ENCODE results near the gene ADAMTS18. TPM values are rescaled to one million over a fixed set of nuclear protein-coding genes. Genes with fewer than 3 reads are reported as not detected.

ADAMTS18 gene
- total RNA-seq, 2 experiments from 2014 or later = not detected

- H3K36me3 Mint-ChIP-seq (ENCODE audit: low read depth) = no peaks in the 10 kb centered on the region
- H3K27ac Mint-ChIP-seq = no peak overlapping the region
- intact Hi-C loops (cut with micrococcal nuclease) = no loop called here
- TF ChIP-seq CTCF (IDR thresholded peaks at IDR 0.05) = no peak
- DNase-seq (no peak), ATAC-seq (no peak)
- no peaks in the 10 kb centered on the region for H3K4me1 Mint-ChIP-seq (ENCODE audit: low read depth)
- H3K27me3 Mint-ChIP-seq = peaks cover 31% of the 10 kb centered on the region
- CTCF ChIA-PET = no interaction called here
- no peak overlapping the region for H3K4me3 Mint-ChIP-seq
- H3K9me3 Mint-ChIP-seq = no peaks in the 10 kb centered on the region
- POLR2A ChIA-PET = no interaction called here
Observed at GRCh38 chr16:77437859-77438258, 3.0 kb upstream of the ADAMTS18 start.

GRCh38 chr16:77435272-77435820, 512 bp upstream of the ADAMTS18 start:
- Mint-ChIP-seq H3K4me3 (no peak overlapping the region), H3K4me1 (ENCODE audit: low read depth) (no peaks in the 10 kb centered on the region), H3K9me3 (no peaks in the 10 kb centered on the region), H3K27me3 (peaks cover 35% of the 10 kb centered on the region), H3K36me3 (ENCODE audit: low read depth) (no peaks in the 10 kb centered on the region), H3K27ac (no peak overlapping the region)
- no peak for TF ChIP-seq CTCF (IDR thresholded peaks at IDR 0.05)
- ChIA-PET CTCF (no interaction called here), POLR2A (no interaction called here)
- ATAC-seq (no peak), DNase-seq (no peak)
- intact Hi-C loops (cut with micrococcal nuclease) = no loop called here

- intact Hi-C loops (cut with micrococcal nuclease) = no loop called here
- no peak for DNase-seq
- CTCF ChIA-PET = interaction anchor here (0.6 to 1.1 kb wide), 4 partner anchors 83 to 226 kb away, joined by 3 read pairs; no protein-coding TSS in a partner anchor
- Mint-ChIP-seq H3K27ac (no peak overlapping the region), H3K4me1 (ENCODE audit: low read depth) (no peaks in the 10 kb centered on the region), H3K9me3 (no peaks in the 10 kb centered on the region), H3K36me3 (ENCODE audit: low read depth) (no peaks in the 10 kb centered on the region), H3K27me3 (peaks cover 36% of the 10 kb centered on the region), H3K4me3 (no peak overlapping the region)
- no peak for ATAC-seq
- POLR2A ChIA-PET = no interaction called here
- no peak for TF ChIP-seq CTCF (IDR thresholded peaks at IDR 0.05)
Observed at GRCh38 chr16:77434022-77434529, 758 bp downstream of the ADAMTS18 start.

- ChIA-PET POLR2A (no interaction called here), CTCF (interaction anchor here (1.1 kb wide), 1 partner anchor 82 kb away, joined by 3 read pairs; no protein-coding TSS in a partner anchor)
- ATAC-seq = no peak
- intact Hi-C loops (cut with micrococcal nuclease) = no loop called here
- H3K4me3 Mint-ChIP-seq = no peak overlapping the region
- H3K9me3 Mint-ChIP-seq = no peaks in the 10 kb centered on the region
- peaks cover 37% of the 10 kb centered on the region for H3K27me3 Mint-ChIP-seq
- H3K27ac Mint-ChIP-seq = no peak overlapping the region
- no peaks in the 10 kb centered on the region for H3K36me3 Mint-ChIP-seq (ENCODE audit: low read depth)
- no peaks in the 10 kb centered on the region for H3K4me1 Mint-ChIP-seq (ENCODE audit: low read depth)
- DNase-seq = no peak
- no peak for TF ChIP-seq CTCF (IDR thresholded peaks at IDR 0.05)
Observed at GRCh38 chr16:77433146-77433545, 1.7 kb downstream of the ADAMTS18 start.

GRCh38 chr16:77432264-77432663, 2.6 kb downstream of the ADAMTS18 start:
- TF ChIP-seq CTCF (IDR thresholded peaks at IDR 0.05) = no peak
- no peak for DNase-seq
- POLR2A ChIA-PET = no interaction called here
- no peaks in the 10 kb centered on the region for H3K9me3 Mint-ChIP-seq
- ATAC-seq = no peak
- no peak overlapping the region for H3K4me3 Mint-ChIP-seq
- no peak overlapping the region for H3K27ac Mint-ChIP-seq
- H3K27me3 Mint-ChIP-seq = peaks cover 35% of the 10 kb centered on the region
- H3K4me1 Mint-ChIP-seq (ENCODE audit: low read depth) = no peaks in the 10 kb centered on the region
- H3K36me3 Mint-ChIP-seq (ENCODE audit: low read depth) = no peaks in the 10 kb centered on the region
- intact Hi-C loops (cut with micrococcal nuclease) = no loop called here
- CTCF ChIA-PET = no interaction called here

All from activated CD8-positive, alpha-beta T cell treated with anti-CD3 and anti-CD28 coated beads for 36 hours (primary cell).